GM19468 (cell line): Measurements from ENCODE around the gene SLC28A1.

Experiments used
- ATAC-seq: cut with Tn5 transposase; IDR thresholded peaks from one replicate; pipeline ENCODE4 v1.9.1; 2021; ENCODE audit warnings: mild to moderate bottlenecking, moderate library complexity, moderate number of reproducible peaks; ENCODE audit not compliant: unreplicated experiment; ENCODE audit errors: extremely low read depth

SLC28A1 gene

DNA sequence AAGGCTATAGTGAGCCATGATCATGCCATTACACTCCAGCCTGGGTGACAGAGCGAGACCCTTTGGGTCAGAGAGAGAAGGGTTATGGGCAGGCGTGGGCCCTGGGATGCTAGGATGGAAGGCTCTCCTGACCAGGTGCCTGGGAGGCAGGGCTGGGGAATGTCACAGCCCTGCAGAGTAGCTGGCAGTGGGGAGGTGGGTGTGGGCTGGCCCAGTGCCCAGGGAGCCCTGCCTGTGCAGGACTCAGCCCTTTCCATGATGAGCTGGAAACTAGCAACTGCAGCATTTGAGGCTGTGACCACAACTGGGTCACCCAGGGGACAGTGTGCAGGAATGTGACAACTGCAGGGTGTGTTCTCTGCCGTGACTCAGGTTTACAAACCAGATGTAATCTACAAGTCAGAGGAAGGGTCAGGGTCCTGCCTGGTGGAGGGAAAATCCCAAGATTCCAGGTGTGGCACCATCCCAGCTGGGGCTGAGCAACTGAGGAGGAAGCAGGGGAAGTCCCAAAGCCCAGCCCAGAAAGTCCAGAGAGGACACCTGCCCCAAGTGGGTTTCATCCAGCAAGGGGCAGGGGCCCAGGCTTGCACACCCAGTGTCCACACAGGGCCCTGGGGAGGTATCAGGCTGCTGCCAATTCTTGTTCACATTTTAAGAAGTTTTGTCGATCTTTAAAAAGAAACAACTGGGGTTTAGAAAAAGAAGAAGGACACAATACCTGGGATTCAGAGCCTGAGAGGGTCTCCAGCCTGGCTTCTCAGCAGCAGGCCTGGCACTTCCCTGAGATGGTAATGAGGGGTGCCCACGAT lies 45.5 kb downstream of the SLC28A1 start:
- ATAC-seq, result no peak

DNA sequence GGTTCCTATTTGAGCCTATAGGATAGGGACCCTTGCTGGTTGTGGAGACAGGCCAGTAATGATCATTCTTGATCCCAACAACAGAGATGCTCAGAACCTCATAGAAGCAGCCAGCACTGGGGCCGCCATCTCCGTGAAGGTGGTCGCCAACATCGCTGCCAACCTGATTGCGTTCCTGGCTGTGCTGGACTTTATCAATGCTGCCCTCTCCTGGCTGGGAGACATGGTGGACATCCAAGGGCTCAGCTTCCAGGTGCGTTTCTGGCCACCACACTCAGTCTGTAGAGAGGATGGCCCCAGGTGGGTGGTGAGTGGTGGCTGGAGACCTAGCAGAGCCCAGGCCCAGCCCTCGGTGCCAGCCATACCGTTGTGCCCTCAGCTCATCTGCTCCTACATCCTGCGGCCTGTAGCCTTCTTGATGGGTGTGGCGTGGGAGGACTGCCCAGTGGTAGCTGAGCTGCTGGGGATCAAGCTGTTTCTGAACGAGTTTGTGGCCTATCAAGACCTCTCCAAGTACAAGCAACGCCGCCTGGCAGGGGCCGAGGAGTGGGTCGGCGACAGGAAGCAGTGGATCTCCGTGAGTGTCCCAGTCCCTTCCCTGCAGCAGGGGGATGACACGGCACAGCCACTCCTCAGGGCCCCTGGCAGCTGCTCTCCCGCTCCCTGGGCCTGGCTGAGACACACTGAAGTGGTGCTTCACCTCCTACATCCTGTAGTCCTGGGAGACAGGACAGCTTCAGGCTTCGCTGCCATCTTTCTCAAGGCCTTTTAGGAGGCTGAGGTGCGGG lies 50.7 kb downstream of the SLC28A1 start:
- ATAC-seq, result no peak

DNA sequence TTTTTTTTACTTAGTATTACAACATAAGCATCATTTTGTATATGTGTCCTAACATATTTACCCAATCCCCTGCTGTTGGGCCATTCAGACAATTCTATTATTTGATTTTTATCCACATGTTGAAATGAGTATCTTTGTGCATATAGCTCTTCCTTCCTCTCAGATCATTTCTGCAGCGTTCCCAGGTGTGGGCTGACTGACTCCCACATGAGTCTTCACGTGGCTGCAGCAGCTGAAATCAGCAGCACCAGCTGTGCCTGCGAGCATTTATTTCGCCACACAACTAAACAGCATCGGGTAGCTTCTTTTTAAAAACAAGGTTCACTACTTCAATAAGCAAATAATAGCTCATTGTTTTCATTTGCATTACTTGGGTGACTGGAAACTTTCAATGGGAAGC lies 52.7 kb downstream of the SLC28A1 start:
- no peak for ATAC-seq

DNA sequence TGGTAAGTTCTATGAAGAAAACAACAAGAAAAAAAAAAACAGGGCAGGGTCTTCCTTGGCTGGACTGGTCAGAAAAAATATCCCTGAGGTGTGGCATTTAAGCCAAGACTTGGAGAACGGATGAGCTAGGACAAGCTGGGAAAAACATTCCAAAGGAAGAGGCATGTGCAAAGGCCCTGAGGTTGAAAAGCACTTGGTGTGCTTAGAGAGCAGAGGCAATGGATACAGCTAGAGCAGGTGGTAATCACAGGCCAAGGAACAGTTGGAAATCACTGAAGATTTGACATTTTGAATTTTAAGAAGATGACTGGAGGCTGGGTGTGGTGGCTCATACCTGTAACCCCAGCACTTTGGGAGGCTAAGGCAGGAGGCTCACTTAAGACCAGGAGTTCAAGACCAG lies 54.3 kb downstream of the SLC28A1 start:
- no peak for ATAC-seq

DNA sequence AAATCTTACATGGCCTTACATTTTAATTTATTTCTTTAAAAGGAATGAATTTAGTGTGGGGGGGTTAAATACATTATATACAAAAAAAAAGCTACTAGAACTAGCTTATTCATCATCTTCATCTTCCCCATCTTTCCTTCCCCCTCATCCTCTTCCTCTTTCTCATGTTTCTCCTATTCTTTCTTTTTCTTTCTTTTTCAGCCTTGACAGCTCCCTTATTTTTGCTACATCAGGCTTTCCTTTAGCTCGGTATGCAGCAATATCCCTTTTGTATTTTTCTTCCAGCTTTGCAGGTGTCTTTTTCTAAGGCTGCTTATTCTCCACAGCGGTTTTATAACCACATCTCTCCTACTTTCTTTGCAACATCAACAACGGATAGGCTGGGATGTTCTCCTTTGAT lies 55.9 kb downstream of the SLC28A1 start:
- ATAC-seq, result no peak

DNA sequence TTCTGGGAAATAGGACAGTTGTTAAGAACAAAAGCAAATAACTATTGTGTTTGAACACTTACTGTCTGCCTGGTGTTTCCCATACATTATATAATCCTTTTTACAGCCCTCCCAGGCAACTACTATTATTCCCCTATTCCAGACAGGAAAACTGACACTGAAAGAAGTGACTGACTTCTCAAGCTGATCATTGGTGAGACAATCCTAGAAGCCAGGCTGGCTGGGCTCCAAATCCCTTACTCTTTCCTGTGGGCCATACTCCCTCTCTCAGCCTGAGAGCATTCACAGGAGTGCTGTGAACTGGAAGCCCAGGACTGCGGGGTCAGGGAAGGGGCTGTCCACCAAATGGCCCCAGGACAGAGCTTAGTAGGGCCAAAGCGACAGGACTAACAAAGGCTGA lies 58.0 kb downstream of the SLC28A1 start:
- ATAC-seq, result no peak

DNA sequence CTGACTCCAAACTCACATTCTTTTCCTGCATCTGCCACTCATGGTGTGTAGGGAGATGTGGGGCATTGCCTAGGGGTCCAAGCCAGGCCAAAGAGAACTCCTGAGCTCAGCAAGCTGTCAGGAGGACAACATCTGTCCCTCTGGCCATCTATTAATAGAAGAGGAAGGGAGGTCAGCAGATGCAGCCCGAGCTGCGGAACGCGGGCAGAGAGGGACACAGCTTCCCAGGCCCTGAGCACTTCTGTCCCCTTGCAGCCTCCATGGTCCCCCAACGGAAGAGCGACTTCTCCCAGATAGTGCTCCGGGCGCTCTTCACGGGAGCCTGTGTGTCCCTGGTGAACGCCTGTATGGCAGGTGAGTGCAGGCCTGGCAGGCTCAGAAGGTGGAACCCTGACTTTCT lies 59.8 kb downstream of the SLC28A1 start:
- no peak for ATAC-seq

DNA sequence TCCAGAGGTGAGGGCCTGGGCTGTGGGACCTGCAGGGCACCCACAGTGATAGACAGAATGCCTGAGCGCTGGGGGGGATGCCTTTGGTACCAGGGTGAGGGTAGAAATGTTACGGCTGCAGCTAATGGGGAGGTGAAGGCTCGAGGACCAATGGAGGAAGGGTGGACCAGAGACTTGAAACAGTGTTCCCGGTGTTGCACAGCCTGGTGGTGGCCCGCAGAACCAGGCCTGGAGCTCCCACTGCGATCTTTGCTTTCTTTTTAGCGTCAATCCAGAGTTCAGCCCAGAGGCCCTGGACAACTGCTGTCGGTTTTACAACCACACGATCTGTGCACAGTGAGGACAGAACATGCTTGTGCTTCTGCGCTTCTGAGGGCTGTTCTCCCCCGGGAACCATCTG lies 60.4 kb downstream of the SLC28A1 start:
- no peak for ATAC-seq

DNA sequence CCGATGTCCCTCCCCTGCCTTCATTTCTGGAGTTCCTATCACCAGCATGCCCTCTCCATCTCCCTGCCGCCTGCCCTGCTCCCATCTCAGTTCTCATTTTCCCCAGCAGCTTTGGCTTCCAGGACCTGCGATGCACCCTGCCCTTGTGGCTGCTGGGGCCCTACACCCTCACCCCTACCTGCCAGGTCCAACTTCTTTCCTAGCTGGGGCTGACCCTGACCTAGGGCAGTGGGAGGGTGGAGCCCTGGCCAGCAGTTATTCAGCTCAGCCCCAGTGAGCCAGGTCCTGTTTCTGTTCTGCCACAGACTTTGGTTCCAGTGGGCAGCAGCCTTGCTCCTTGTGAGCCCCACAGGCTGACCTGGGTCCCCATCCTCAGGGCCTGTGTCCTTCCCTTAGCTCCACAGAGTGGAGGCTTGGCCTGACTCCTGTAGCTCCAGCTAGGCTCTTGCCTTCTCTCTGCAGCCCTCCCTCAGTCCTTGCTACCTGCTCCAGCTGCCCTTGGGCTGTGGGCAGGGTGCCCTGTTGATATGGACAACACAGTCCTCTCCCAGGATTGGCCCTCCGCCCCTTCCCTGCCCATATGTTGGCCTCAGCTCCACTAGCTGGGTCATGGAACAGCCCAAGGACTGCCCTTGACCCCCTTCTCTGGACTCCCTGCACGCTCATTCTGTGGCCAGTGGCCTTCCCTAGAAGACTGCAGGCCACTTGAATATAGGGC lies 62.5 kb downstream of the SLC28A1 start:
- no peak for ATAC-seq

DNA sequence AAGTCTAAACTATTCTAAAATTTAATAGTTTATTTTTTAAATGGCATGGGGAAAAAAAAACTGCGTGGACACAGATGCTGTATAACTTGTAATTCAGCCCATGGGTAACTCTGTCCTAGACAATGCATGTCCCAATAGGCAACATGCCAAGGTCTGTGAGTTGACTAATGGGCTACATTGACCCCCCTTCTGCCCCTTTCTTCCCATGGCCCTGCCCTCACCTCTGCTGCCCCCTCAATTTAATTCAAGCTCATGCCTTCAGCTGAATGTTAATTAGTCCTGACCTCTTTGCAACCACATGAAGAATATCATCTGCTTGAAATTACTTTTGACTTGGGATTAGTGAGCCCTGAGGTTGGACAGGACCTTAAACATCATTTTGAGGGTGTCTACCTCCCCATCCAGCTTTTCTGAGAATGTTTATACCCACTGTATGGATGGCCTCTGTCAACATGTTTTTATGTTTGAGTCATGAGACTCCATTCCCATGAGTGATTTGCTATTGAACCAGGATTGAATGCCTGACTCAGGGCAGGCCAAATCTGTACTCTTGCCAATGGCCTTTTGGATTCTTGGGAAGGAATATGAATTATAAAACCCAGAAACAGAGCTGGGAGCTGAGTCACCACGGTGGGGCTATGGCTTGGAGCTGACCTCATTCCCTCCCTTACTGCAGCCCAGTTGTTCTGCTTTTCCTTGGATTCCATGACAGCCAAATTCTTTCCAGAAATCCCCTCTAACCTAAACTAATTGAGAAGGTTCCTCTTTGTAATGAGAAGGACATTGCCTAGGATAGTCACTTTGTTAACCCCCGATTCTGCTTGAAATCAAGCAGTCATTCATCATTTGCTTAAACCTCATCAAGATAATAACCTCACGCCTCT lies 63.7 kb downstream of the SLC28A1 start:
- ATAC-seq, result no peak

DNA sequence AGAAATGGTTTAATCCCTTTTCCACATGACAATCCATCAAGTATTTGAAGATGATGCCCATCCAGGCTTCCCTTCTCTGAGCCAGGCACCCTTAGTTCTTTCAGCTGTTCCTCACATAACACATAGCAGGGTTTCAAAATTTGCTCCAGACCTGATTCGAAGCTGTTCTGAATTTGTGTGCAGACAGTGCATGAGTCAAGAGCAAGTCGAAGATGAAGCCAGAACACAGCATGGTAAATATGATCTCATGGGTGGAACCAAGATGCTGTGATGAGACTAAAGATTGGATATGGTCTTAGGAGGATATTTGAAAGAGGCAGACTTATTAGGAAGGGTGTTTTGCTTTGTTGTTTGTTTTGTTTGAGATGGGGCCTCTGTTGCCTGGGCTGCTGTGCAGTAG lies 64.6 kb downstream of the SLC28A1 start:
- no peak for ATAC-seq

DNA sequence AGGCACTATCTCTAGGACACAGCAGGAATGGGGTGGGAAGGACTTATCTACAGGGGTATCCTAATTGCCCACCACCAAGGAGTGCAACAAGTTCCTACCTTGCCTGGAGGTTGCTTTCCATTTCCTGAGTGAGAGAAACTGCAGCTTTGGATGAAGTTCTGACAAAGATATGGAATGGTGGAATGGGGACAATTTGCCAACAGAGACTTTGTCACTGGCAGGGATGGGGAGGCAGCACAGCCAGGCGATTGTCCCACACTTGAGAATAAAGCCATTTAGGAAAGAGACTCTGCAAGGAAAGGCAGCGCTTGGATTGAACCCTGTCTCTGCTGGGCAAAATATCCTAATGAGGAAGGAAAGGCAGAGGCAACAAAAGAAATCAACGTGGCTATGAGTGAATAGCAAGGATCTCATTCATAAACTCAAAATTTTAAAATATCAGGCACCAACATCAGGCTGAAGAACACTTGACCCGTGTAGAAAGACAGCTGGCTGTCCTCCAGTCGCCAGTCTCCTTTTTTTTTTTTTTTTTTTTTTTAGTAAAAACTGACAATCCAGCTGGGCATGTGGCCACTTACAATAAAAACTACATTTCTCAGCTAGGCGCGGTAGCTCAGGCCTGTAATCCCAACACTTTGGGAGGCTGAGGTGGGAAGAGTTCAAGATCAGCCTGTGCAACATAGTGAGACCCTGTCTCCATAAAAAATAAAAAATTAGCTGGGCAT lies 65.5 kb downstream of the SLC28A1 start:
- no peak for ATAC-seq

DNA sequence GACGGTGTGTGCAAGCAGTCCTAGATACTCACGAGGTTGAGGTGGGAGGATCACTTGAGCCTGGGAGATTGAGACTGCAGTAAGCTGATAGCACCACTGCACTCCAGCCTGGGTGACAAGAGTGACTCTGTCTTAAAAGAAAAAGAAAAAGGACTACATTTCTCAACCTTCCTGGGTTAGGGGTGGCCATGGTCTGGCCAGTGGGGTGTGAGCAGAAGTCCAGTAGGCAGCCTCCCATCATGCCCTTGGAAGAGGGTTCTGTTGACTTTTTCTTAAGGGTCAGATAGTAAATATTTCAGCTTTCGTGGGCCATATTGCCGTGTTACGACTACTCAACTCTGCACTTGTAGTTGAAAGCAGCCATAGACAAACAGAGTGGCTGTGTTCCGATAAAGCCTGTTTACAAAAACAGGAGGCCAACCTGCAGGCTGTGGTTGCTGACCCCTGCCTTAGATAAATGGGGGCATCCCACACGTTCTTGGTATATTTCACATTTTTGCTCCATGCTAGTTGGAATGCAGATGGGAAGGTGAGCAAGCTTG lies 66.2 kb downstream of the SLC28A1 start:
- no peak for ATAC-seq

DNA sequence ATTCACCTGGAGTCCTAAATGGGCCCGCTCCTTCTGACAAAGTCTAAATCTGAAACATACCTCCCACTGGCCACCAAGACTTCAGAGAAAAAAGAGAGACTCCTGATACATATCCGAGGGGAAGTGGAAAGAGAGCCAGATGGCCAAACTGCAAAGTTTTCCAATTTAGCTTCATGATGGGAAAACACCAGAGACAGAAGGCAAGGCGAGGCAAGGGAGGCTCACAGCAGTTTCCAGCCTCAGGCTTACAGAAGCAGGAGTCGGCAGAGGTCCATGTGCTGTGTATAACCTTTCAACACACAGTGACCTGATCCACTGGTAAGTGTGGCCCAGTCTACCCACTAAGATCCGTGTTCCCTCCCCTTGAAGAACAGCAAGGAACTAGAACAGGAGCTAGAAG lies 67.3 kb downstream of the SLC28A1 start:
- no peak for ATAC-seq

DNA sequence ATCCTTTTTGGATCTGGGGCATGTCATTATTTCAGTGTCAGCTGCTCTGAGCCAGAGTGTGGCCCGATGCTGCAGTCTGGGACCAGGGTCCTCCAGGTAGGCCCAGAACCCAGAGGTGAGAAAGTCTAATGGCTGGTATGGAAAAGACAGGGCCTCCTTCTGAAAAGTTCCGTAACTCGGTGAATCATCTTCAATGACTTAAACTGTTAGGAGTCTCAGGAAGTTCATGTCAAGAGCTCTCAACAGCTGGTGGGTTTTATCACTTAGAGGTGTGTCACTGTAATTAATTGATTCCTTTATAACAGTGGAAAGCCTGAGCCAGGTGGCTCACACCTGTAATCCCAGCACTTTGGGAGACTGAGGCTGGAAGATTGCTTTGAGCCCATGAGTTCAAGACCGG lies 68.7 kb downstream of the SLC28A1 start:
- no peak for ATAC-seq

DNA sequence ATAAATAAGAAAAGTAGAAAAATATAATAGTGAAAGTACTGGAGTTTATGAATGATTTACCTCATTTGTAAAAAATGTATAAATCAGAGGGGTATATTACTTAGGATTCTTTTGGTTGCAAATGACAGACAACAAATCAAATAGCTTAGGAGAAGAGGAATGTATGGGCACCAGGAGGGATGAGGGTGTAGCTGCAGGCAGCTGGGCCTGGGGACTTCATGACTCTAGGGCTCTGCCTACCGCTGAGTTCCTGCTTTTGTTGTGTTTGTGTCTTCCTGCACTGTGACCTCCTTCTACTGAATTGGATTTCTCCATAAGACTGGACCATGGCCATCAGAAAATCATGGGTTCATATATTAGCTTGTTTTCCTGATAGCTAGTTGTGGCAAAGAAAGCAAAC lies 69.3 kb downstream of the SLC28A1 start:
- no peak for ATAC-seq

DNA sequence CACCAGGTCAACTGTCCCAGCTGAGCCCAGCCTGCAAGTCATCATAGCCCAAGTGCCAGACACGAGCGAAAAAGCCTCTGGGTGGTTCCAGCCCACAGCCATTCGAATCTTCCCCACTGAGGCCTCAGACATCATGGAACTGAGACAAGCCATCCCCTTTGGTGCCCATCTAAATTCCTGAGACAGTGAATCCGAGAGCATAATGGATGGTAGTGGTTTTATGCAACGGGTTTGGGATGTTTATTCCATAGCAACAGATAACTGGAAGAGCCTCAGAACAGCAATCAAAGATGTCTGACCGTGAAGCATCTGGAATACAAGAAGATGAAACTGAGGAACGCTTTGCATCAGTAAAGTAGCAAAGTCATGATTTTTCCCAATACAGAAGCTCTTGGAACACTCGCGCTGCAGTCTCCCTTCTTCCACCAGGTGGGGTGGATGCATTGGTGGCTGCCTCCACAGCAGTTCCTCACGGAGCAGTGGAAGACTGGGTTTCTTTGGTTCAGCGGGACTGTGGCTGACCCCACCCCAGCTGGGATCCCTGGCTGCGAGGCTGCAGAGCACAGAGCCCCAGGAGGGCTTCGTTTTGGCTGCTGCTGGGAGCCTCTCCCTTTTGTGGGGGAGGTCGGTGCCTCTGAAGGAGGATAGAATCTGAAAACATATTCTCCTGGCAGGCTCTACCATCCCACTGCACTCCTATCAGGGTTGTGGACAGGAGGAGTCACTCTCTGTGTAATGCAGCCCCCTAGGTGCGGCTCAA lies 70.8 kb downstream of the SLC28A1 start:
- no peak for ATAC-seq

DNA sequence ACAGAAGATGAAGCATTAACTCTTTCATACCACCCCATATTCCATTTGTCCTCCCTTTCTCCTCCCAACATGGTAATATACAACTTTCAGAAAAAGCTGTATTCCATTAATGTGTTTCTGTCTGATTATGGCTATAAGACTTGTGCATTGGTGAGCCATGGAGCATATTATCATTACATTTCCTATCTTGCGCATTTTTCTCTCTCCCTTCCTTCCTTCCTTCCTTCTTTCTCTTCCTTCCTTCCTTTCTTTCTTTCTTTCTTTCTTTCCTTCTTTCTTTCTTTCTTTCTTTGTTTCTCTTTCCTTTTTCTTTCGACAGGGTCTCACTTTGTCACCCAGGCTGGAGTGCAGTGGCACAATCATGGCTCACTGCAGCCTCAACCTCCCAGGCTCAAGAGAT lies 71.7 kb downstream of the SLC28A1 start:
- no peak for ATAC-seq
